ENCODE results near the gene NISCH.
A peak's percentile ranks its signal among the peaks of the same experiment; 100 is the strongest.

Gene NISCH

GRCh38 chr3:52455283-52456168 lies at the start of gene NISCH:
TSS of gene NISCH (plus strand) at chr3:52455604. CDS start at chr3:52455642, 38 bp downstream.
- peak; percentile 61 to 77 for DNase-seq

- DNase-seq = no peak
These were observed 49.2 kb upstream of the NISCH start for GRCh38 chr3:52406231-52406661.

GRCh38 chr3:52406791-52407510 lies 48.5 kb upstream of the NISCH start:
- DNase-seq = no peak

- DNase-seq = no peak
These were observed 47.6 kb upstream of the NISCH start for GRCh38 chr3:52407779-52408178.

- no peak for DNase-seq
These were observed 46.9 kb upstream of the NISCH start for GRCh38 chr3:52408466-52408865.

- no peak for DNase-seq
These were observed 39.6 kb upstream of the NISCH start for GRCh38 chr3:52415800-52416199.

GRCh38 chr3:52420388-52420787 lies 35.0 kb upstream of the NISCH start:
- no peak for DNase-seq

GRCh38 chr3:52422669-52423068 lies 32.7 kb upstream of the NISCH start:
- DNase-seq = no peak

GRCh38 chr3:52423173-52423572 lies 32.2 kb upstream of the NISCH start:
- DNase-seq = no peak

- DNase-seq = no peak
These were observed 27.0 kb upstream of the NISCH start for GRCh38 chr3:52428151-52429005.

- no peak for DNase-seq
These were observed 26.4 kb upstream of the NISCH start for GRCh38 chr3:52429031-52429430.

GRCh38 chr3:52429779-52430415 lies 25.5 kb upstream of the NISCH start:
- DNase-seq = no peak

GRCh38 chr3:52430416-52430810 lies 25.0 kb upstream of the NISCH start:
- no peak for DNase-seq

- no peak for DNase-seq
These were observed 23.8 kb upstream of the NISCH start for GRCh38 chr3:52431459-52432223.

- no peak for DNase-seq
These were observed 23.2 kb upstream of the NISCH start for GRCh38 chr3:52432225-52432624.

- DNase-seq = no peak
These were observed 22.7 kb upstream of the NISCH start for GRCh38 chr3:52432691-52433141.

- no peak for DNase-seq
These were observed 21.9 kb upstream of the NISCH start for GRCh38 chr3:52433328-52433995.

- DNase-seq = no peak
These were observed 21.4 kb upstream of the NISCH start for GRCh38 chr3:52433996-52434479.

- DNase-seq = no peak
These were observed 20.8 kb upstream of the NISCH start for GRCh38 chr3:52434491-52435115.

All from bone marrow (tissue), 2 donors.